HEK293 (cell line): ENCODE data around the gene METTL26.
A peak's percentile ranks its signal among the peaks of the same experiment; 100 is the strongest.

Experiments
- CTCF ChIA-PET: fragments of 350-600 bp; formaldehyde crosslinking; extraction: SDS; loops from one replicate; lab custom pipeline; 2021; ENCODE audit warnings: antibody characterized with exemption; lab: Yijun Ruan, JAX
- POLR2A ChIA-PET: fragments of 300-600 bp; formaldehyde crosslinking; extraction: SDS; loops from one replicate; lab custom pipeline; 2020; ENCODE audit warnings: antibody characterized with exemption, inconsistent platforms; lab: Yijun Ruan, JAX
- H3K27ac ChIP-seq: fragments of 200-500 bp; sonication (Bioruptor generic); 2 replicates; pipeline ENCODE4 v1.5.1; 2014; ENCODE audit warnings: low read depth, low read length, control low read depth, inconsistent platforms; ENCODE audit errors: extremely low read depth
- H3K36me3 ChIP-seq, 2 experiments: fragments of 200-500 bp in 1 of 2; sonication (Bioruptor generic) in 1 of 2; 1 replicate in 1 of 2; 2 replicates in 1 of 2; pipeline ENCODE4 v1.5.1; 2014 to 2017; ENCODE audit warnings: inconsistent platforms in 2 of 2, low read length in 2 of 2; ENCODE audit not compliant: control insufficient read depth in 2 of 2, insufficient read depth in 1 of 2
- H3K4me1 ChIP-seq: fragments of 200-500 bp; sonication (Bioruptor generic); 2 replicates; pipeline ENCODE4 v1.5.1; 2014; ENCODE audit warnings: mild to moderate bottlenecking, low read length, inconsistent platforms; ENCODE audit not compliant: control insufficient read depth, insufficient read depth
- H3K4me3 ChIP-seq: 2 replicates; pipeline ENCODE4 v1.5.1; 2011; ENCODE audit warnings: low read depth, mild to moderate bottlenecking, control low read depth, low read length, moderate library complexity
- H3K9me3 ChIP-seq: fragments of 200-500 bp; sonication (Bioruptor generic); 2 replicates; pipeline ENCODE4 v1.5.1; 2014; ENCODE audit warnings: low read depth, low read length, inconsistent platforms; ENCODE audit not compliant: control insufficient read depth, insufficient read depth
- IKZF3 ChIP-seq: fragments of 450-650 bp; IDR thresholded peaks from 2 replicates; pipeline ENCODE4 v1.5.0; 2018; ENCODE audit warnings: missing biosample characterization, mild to moderate bottlenecking, missing genetic modification characterization, moderate library complexity
- KLF7 ChIP-seq: fragments of 450-650 bp; formaldehyde crosslinking; IDR thresholded peaks from 2 replicates; pipeline ENCODE4 v1.5.1; 2016; ENCODE audit warnings: missing biosample characterization, missing genetic modification characterization, borderline replicate concordance
- YY1 ChIP-seq: fragments of 450-650 bp; formaldehyde crosslinking; IDR thresholded peaks from 2 replicates; pipeline ENCODE4 v1.5.1; 2018; ENCODE audit warnings: missing biosample characterization, missing genetic modification characterization
- ZNF10 ChIP-seq: fragments of 450-650 bp; formaldehyde crosslinking; IDR thresholded peaks from 2 replicates; pipeline ENCODE4 v1.5.1; 2017; ENCODE audit warnings: missing biosample characterization, missing genetic modification characterization
- ZNF133 ChIP-seq: fragments of 450-650 bp; formaldehyde crosslinking; IDR thresholded peaks from 2 replicates; pipeline ENCODE4 v1.5.1; 2016; ENCODE audit warnings: missing biosample characterization, missing genetic modification characterization
- ZNF433 ChIP-seq: fragments of 450-650 bp; formaldehyde crosslinking; IDR thresholded peaks from 2 replicates; pipeline ENCODE4 v1.5.1; 2016; ENCODE audit warnings: missing biosample characterization, missing genetic modification characterization, low read depth
- ZNF514 ChIP-seq: fragments of 450-650 bp; formaldehyde crosslinking; IDR thresholded peaks from 2 replicates; pipeline ENCODE4 v1.5.1; 2016; ENCODE audit warnings: missing biosample characterization, missing genetic modification characterization
- ZNF629 ChIP-seq: fragments of 450-650 bp; formaldehyde crosslinking; IDR thresholded peaks from 2 replicates; pipeline ENCODE4 v1.5.1; 2017; ENCODE audit warnings: missing biosample characterization, missing genetic modification characterization
- TF ChIP-seq, protein P1 (sequence below): fragments of 450-650 bp; formaldehyde crosslinking; conservative IDR thresholded peaks from 2 replicates; pipeline ENCODE4 v1.5.1; 2016; ENCODE audit warnings: low read depth, missing biosample characterization, missing genetic modification characterization
- TF ChIP-seq, protein P2 (sequence below): fragments of 450-650 bp; formaldehyde crosslinking; IDR thresholded peaks from 2 replicates; pipeline ENCODE4 v1.5.1; 2016; ENCODE audit warnings: missing biosample characterization, missing genetic modification characterization
- TF ChIP-seq, protein P3 (sequence below): fragments of 450-650 bp; formaldehyde crosslinking; optimal IDR thresholded peaks from 2 replicates; pipeline ENCODE3; 2016; ENCODE audit warnings: missing biosample characterization, mild to moderate bottlenecking, missing genetic modification characterization
- TF ChIP-seq, protein P4 (sequence below): fragments of 450-650 bp; formaldehyde crosslinking; IDR thresholded peaks from 2 replicates; pipeline ENCODE4 v1.5.0; 2017; ENCODE audit warnings: missing biosample characterization, missing genetic modification characterization, borderline replicate concordance
- TF ChIP-seq, protein P5 (sequence below): fragments of 450-650 bp; formaldehyde crosslinking; conservative IDR thresholded peaks from 2 replicates; pipeline ENCODE4 v1.5.1; 2016; ENCODE audit warnings: low read depth, missing biosample characterization, missing genetic modification characterization
- TF ChIP-seq, protein P6 (sequence below): fragments of 450-650 bp; formaldehyde crosslinking; IDR thresholded peaks from 2 replicates; pipeline ENCODE4 v1.5.1; 2017; ENCODE audit warnings: missing biosample characterization, missing genetic modification characterization

METTL26 gene

GRCh38 chr16:667780-668518, 31.8 kb upstream of the METTL26 start, which contains the start of gene RHOT2 (continued):
- TF ChIP-seq, protein P1, sequence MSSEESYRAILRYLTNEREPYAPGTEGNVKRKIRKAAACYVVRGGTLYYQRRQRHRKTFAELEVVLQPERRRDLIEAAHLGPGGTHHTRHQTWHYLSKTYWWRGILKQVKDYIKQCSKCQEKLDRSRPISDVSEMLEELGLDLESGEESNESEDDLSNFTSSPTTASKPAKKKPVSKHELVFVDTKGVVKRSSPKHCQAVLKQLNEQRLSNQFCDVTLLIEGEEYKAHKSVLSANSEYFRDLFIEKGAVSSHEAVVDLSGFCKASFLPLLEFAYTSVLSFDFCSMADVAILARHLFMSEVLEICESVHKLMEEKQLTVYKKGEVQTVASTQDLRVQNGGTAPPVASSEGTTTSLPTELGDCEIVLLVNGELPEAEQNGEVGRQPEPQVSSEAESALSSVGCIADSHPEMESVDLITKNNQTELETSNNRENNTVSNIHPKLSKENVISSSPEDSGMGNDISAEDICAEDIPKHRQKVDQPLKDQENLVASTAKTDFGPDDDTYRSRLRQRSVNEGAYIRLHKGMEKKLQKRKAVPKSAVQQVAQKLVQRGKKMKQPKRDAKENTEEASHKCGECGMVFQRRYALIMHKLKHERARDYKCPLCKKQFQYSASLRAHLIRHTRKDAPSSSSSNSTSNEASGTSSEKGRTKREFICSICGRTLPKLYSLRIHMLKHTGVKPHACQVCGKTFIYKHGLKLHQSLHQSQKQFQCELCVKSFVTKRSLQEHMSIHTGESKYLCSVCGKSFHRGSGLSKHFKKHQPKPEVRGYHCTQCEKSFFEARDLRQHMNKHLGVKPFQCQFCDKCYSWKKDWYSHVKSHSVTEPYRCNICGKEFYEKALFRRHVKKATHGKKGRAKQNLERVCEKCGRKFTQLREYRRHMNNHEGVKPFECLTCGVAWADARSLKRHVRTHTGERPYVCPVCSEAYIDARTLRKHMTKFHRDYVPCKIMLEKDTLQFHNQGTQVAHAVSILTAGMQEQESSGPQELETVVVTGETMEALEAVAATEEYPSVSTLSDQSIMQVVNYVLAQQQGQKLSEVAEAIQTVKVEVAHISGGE (tag by site-specific recombination), result peak; percentile 94
- 0 out of 2 replicates have a peak, but pooled peaks have one; percentile 29 for TF ChIP-seq IKZF3 (tag by site-specific recombination)
- TF ChIP-seq, protein P2, sequence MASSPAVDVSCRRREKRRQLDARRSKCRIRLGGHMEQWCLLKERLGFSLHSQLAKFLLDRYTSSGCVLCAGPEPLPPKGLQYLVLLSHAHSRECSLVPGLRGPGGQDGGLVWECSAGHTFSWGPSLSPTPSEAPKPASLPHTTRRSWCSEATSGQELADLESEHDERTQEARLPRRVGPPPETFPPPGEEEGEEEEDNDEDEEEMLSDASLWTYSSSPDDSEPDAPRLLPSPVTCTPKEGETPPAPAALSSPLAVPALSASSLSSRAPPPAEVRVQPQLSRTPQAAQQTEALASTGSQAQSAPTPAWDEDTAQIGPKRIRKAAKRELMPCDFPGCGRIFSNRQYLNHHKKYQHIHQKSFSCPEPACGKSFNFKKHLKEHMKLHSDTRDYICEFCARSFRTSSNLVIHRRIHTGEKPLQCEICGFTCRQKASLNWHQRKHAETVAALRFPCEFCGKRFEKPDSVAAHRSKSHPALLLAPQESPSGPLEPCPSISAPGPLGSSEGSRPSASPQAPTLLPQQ (tag by site-specific recombination), result peak; percentile 42; the same call in 1 of the 2 replicates
- TF ChIP-seq ZNF10, result 0 out of 2 replicates have a peak, but pooled peaks have one; percentile 8
- TF ChIP-seq ZNF629, result 0 out of 2 replicates have a peak, but pooled peaks have one; percentile 39
- TF ChIP-seq, protein P3, sequence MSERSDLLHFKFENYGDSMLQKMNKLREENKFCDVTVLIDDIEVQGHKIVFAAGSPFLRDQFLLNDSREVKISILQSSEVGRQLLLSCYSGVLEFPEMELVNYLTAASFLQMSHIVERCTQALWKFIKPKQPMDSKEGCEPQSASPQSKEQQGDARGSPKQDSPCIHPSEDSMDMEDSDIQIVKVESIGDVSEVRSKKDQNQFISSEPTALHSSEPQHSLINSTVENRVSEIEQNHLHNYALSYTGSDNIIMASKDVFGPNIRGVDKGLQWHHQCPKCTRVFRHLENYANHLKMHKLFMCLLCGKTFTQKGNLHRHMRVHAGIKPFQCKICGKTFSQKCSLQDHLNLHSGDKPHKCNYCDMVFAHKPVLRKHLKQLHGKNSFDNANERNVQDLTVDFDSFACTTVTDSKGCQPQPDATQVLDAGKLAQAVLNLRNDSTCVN (tag by site-specific recombination), result peak; percentile 78
- TF ChIP-seq, protein P4, sequence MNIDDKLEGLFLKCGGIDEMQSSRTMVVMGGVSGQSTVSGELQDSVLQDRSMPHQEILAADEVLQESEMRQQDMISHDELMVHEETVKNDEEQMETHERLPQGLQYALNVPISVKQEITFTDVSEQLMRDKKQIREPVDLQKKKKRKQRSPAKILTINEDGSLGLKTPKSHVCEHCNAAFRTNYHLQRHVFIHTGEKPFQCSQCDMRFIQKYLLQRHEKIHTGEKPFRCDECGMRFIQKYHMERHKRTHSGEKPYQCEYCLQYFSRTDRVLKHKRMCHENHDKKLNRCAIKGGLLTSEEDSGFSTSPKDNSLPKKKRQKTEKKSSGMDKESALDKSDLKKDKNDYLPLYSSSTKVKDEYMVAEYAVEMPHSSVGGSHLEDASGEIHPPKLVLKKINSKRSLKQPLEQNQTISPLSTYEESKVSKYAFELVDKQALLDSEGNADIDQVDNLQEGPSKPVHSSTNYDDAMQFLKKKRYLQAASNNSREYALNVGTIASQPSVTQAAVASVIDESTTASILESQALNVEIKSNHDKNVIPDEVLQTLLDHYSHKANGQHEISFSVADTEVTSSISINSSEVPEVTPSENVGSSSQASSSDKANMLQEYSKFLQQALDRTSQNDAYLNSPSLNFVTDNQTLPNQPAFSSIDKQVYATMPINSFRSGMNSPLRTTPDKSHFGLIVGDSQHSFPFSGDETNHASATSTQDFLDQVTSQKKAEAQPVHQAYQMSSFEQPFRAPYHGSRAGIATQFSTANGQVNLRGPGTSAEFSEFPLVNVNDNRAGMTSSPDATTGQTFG, result no peak

DNA sequence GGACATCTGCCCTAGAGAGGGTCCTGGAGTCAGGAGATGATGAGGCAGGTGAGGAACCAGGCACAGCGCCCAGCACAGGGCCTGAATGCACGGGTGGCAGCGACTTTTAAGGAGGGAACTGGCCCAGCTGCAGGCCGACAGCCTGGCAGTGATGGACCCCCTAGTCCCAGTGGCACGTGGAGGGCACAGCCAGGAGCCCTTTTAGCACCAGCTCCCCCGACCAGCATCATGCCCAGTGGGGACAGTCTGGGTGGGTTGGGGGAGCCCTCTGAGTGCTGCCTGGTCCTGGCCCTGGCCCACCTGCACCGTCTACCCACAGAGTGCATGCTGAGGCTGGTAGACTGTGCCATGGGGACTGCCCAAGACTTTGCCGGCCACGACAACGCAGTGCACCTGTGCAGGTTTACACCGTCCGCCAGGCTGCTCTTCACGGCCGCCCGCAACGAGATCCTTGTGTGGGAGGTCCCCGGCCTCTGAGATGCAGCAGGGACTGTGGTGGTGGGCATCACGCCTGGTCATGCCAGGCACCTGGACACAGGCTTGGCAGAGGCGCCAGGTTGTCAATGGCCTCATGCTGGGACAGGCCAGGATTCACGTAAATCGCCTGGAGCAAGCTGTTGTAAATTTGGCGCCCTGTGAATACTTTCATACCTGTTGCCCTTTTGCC, 31.1 kb upstream of the METTL26 start:
- peak overlapping the region; percentile 92 for H3K27ac ChIP-seq

DNA sequence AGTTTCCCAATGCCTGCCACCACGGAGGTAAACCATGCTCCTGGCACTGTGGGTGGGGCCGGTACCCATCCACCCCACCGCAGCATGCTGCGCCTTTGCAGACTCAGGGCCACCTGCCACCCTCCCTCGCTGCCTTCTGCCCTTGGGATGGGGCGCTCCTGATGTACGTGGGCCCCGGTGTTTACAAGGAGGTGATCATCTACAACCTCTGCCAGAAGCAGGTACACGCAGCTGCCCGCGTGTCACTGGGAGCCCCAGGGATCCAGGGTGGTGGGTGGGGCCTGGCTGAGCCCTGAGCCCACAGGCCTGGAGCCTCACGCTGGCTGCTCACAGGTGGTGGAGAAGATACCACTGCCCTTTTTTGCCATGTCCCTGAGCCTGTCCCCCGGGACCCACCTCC, 30.5 kb upstream of the METTL26 start:
- H3K36me3 ChIP-seq, result peaks cover 0 to 60% of the 10 kb centered on the region in 2 experiments; a peak in 2 of 3 replicates
- no peaks in the 10 kb centered on the region for H3K4me1 ChIP-seq
- no peak overlapping the region for H3K27ac ChIP-seq
- CTCF ChIA-PET, result interaction anchor here (0.8 to 1.1 kb wide), 2 partner anchors 10 kb away, joined by 4 to 6 read pairs; no protein-coding TSS in a partner anchor
- H3K9me3 ChIP-seq, result no peaks in the 10 kb centered on the region
- no peak overlapping the region for H3K4me3 ChIP-seq
- POLR2A ChIA-PET, result interaction anchor here (2.8 to 6.7 kb wide), 2 partner anchors 10 to 14 kb away, joined by 10 to 57 read pairs; partner anchors contain the start of genes RHBDL1 and STUB1
- TF ChIP-seq ZNF133 (no peak), KLF7 (tag by site-specific recombination) (no peak), YY1 (tag by site-specific recombination) (no peak), ZNF433 (tag by site-specific recombination) (no peak)
- TF ChIP-seq, protein P5, sequence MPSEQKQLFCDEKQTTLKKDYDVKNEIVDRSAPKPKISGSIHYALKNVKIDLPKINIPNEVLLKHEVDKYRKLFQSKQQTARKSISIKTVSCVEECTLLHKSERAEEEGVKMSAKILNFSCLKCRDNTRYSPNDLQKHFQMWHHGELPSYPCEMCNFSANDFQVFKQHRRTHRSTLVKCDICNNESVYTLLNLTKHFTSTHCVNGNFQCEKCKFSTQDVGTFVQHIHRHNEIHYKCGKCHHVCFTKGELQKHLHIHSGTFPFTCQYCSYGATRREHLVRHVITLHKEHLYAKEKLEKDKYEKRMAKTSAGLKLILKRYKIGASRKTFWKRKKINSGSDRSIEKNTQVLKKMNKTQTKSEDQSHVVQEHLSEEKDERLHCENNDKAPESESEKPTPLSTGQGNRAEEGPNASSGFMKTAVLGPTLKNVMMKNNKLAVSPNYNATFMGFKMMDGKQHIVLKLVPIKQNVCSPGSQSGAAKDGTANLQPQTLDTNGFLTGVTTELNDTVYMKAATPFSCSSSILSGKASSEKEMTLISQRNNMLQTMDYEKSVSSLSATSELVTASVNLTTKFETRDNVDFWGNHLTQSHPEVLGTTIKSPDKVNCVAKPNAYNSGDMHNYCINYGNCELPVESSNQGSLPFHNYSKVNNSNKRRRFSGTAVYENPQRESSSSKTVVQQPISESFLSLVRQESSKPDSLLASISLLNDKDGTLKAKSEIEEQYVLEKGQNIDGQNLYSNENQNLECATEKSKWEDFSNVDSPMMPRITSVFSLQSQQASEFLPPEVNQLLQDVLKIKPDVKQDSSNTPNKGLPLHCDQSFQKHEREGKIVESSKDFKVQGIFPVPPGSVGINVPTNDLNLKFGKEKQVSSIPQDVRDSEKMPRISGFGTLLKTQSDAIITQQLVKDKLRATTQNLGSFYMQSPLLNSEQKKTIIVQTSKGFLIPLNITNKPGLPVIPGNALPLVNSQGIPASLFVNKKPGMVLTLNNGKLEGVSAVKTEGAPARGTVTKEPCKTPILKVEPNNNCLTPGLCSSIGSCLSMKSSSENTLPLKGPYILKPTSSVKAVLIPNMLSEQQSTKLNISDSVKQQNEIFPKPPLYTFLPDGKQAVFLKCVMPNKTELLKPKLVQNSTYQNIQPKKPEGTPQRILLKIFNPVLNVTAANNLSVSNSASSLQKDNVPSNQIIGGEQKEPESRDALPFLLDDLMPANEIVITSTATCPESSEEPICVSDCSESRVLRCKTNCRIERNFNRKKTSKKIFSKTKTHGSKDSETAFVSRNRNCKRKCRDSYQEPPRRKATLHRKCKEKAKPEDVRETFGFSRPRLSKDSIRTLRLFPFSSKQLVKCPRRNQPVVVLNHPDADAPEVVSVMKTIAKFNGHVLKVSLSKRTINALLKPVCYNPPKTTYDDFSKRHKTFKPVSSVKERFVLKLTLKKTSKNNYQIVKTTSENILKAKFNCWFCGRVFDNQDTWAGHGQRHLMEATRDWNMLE (tag by site-specific recombination), result no peak
- TF ChIP-seq, protein P6, sequence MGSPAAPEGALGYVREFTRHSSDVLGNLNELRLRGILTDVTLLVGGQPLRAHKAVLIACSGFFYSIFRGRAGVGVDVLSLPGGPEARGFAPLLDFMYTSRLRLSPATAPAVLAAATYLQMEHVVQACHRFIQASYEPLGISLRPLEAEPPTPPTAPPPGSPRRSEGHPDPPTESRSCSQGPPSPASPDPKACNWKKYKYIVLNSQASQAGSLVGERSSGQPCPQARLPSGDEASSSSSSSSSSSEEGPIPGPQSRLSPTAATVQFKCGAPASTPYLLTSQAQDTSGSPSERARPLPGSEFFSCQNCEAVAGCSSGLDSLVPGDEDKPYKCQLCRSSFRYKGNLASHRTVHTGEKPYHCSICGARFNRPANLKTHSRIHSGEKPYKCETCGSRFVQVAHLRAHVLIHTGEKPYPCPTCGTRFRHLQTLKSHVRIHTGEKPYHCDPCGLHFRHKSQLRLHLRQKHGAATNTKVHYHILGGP (tag by site-specific recombination), result no peak

More for the DNA sequence above, 31.1 kb upstream of the METTL26 start:
- ChIA-PET POLR2A (interaction anchor here (0.8 to 6.7 kb wide), 5 partner anchors 9 to 95 kb away, joined by 3 to 57 read pairs (median 7); partner anchors contain the start of genes RHBDL1, STUB1 and WDR90), CTCF (interaction anchor here (0.7 to 1.8 kb wide), 6 partner anchors 8 to 90 kb away, joined by 3 to 7 read pairs (median 4); no protein-coding TSS in a partner anchor)
- H3K4me1 ChIP-seq, result no peaks in the 10 kb centered on the region
- TF ChIP-seq ZNF514 (tag by site-specific recombination), result no peak
- no peak overlapping the region for H3K4me3 ChIP-seq
- H3K9me3 ChIP-seq, result no peaks in the 10 kb centered on the region
- H3K36me3 ChIP-seq, result peaks cover 0 to 60% of the 10 kb centered on the region in 2 experiments; a peak in 2 of 3 replicates
